ENCODE results near the gene KCNK2. TPM values are rescaled to one million over a fixed set of nuclear protein-coding genes. Genes with fewer than 3 reads are reported as not detected.

The KCNK2 gene, protein sequence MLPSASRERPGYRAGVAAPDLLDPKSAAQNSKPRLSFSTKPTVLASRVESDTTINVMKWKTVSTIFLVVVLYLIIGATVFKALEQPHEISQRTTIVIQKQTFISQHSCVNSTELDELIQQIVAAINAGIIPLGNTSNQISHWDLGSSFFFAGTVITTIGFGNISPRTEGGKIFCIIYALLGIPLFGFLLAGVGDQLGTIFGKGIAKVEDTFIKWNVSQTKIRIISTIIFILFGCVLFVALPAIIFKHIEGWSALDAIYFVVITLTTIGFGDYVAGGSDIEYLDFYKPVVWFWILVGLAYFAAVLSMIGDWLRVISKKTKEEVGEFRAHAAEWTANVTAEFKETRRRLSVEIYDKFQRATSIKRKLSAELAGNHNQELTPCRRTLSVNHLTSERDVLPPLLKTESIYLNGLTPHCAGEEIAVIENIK
- total RNA-seq: not detected
- not detected for polyA plus RNA-seq
- total RNA-seq: not detected

DNA sequence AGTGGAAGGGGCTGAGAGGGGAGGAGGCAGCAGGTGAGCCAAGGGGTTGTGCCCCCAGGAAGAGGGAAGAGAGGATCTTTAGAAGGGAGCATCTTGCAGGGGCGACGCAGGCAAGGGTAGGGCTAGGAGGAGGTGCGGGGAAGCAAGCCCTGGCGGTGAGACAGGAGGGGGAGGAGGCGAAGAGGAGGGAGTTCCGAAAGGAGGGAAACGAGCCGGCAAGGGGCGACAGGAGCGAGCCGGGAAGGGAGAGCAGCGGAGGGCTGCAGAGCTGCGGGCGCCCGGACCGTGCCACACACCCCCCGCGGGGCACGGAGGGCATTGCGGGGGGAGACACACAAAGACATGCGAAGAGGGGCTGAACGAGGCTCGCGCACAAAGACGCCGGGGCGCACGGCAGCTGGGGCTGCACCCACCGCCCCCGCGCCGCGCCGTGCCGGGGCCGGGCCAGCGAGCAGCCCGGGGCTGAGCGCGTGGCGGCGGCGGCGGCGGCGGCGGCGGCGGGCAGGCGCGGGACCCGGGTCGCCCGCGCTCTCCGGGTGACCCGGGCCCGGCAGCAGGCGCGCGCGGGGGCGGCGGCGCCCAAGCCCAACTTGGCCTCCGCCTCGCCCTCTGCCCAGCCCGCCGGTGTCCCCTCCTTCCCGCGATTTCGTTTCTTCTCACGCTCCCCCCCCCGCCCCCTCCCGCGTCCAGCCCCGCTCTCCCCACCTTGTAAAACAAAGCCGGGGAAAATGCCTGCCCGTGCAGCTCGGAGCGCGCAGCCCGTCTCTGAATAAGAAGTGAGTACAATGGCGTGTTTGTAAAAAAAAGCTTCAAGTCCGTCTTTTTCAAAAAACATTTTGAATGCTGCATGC lies at the start of gene KCNK2:
TSS of gene KCNK2 (plus strand) at position 206 of the 851 bp plus-strand sequence. CDS start 649 bp downstream, outside the sequence.
- ATAC-seq: no peak

DNA sequence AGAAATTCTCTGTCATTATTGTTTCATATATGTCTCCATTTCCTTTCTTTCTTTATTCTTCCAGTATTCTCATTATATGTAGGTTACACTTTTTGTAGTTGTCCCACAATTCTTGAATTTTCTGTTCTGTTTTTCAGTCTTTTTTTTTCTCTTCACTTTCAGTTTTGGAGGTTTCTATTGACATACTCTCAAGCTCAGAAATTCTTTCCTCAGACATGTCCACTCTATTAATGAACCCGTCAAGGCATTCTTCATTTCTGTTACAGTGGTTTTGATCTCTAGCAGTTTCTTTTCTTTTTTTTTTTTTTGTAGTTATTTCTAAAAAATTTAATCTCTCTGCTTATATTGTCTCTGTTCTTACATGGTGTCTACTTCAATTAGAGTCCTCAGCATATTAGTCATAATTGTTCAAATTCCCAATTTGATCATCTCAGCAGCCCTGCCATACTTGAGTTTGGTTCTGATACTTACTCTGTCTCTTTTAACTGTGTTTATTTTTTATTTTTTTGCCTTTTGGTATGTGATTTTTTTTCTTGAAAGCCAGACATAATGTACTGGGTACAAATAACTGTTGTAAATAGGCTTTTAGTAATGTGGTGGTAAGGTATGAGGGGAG lies 49.5 kb upstream of the KCNK2 start:
- Histone ChIP-seq H3K27me3 (ENCODE audit: control insufficient read depth in 2 of 2, insufficient read depth in 2 of 2, low read length in 2 of 2) (no peaks in the 10 kb centered on the region), H3K9me3 (ENCODE audit: control insufficient read depth in 2 of 3, low read length in 3 of 3) (no peaks in the 10 kb centered on the region), H3K4me3 (ENCODE audit: low read length) (no peak overlapping the region), H3K4me1 (ENCODE audit: control insufficient read depth in 2 of 2, insufficient read depth in 2 of 2, low read length in 2 of 2) (no peaks in the 10 kb centered on the region), H3K27ac (ENCODE audit: low read depth, low read length) (no peak overlapping the region), H3K36me3 (ENCODE audit: control insufficient read depth in 2 of 3, insufficient read depth in 3 of 3, low read length in 3 of 3) (no peaks in the 10 kb centered on the region)
- ChIA-PET POLR2A (no interaction called here), CTCF (no interaction called here)
- DNase-seq (no peak), ATAC-seq (no peak)
- Mint-ChIP-seq H3K4me1 (no peaks in the 10 kb centered on the region), H3K36me3 (no peaks in the 10 kb centered on the region), H3K9me3 (no peaks in the 10 kb centered on the region), H3K27ac (no peak overlapping the region), H3K4me3 (no peak overlapping the region), H3K27me3 (peaks cover 0 to 17% (median 0%) of the 10 kb centered on the region in 5 donors)
- intact Hi-C loops (cut with micrococcal nuclease): no loop called here

More for the DNA sequence above, at the start of gene KCNK2:
- Histone ChIP-seq H3K27me3 (ENCODE audit: control insufficient read depth in 2 of 2, insufficient read depth in 2 of 2, low read length in 2 of 2) (peaks cover 0 to 10% of the 10 kb centered on the region in 2 donors), H3K27ac (ENCODE audit: low read depth, low read length) (no peak within 1 kb of the TSS), H3K9me3 (ENCODE audit: control insufficient read depth in 2 of 3, low read length in 3 of 3) (no peaks in the 10 kb centered on the region), H3K36me3 (ENCODE audit: control insufficient read depth in 2 of 3, insufficient read depth in 3 of 3, low read length in 3 of 3) (no peaks in the 10 kb centered on the region), H3K4me1 (ENCODE audit: control insufficient read depth in 2 of 2, insufficient read depth in 2 of 2, low read length in 2 of 2) (no peaks in the 10 kb centered on the region), H3K4me3 (ENCODE audit: low read length) (no peak within 1 kb of the TSS)
- peak within 1 kb of the TSS in 8 of 10 donors; percentile 27 to 78 (median 42) for H3K4me3 Mint-ChIP-seq
- peaks cover 0 to 17% (median 13%) of the 10 kb centered on the region in 7 donors for H3K4me1 Mint-ChIP-seq
- peaks cover 59 to 72% (median 69%) of the 10 kb centered on the region in 5 donors for H3K27me3 Mint-ChIP-seq
- CTCF ChIA-PET: no interaction called here
- no peak within 1 kb of the TSS for H3K27ac Mint-ChIP-seq
- no peak for DNase-seq
- POLR2A ChIA-PET: no interaction called here
- intact Hi-C loops (cut with micrococcal nuclease): no loop called here
- H3K9me3 Mint-ChIP-seq: peaks cover 0 to 1% (median 0%) of the 10 kb centered on the region in 11 donors
- H3K36me3 Mint-ChIP-seq: peaks cover 0 to 4% (median 0%) of the 10 kb centered on the region in 5 donors

DNA sequence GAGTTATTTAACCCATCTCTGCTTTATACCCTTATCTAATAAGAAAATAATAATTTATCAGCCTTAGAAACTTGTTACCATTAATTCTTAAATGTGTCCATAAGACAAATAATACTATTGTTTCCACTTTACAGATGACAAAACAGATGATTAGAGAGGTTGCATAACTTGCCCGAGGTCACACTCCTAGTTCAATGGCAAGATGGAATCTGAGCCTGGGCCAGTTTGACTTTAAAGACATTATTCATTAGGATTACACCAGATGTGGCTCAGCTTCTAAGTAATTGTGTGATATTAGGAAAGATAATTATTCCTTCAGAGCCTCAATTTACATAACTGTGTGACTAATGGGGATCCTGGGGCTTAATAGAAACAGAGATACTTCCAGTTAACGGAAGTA lies 42.3 kb upstream of the KCNK2 start:
- no peak overlapping the region for H3K27ac Mint-ChIP-seq

DNA sequence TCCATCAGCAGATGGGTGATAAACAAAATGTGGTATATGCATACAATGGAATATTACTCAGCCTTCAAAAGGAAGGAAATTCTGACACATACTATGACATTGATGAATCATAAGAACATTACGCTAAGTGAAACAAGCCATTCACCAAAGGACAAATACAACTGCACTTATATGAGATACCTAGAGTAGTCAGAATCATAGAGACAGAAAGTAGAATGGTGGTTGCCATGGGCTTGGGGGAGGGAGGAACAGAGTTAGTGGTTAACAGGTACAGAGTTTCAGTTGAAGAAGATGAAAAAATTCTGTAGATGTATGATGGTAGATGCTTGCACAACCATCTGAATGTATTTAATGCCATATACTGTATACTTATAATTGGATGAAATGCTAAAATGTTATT lies 39.1 kb upstream of the KCNK2 start:
- no peaks in the 10 kb centered on the region for H3K4me1 ChIP-seq (ENCODE audit: control insufficient read depth in 2 of 2, insufficient read depth in 2 of 2, low read length in 2 of 2)
- CTCF ChIA-PET: no interaction called here
- H3K36me3 Mint-ChIP-seq: no peaks in the 10 kb centered on the region
- POLR2A ChIA-PET: no interaction called here
- no peaks in the 10 kb centered on the region for H3K36me3 ChIP-seq (ENCODE audit: control insufficient read depth in 2 of 3, insufficient read depth in 3 of 3, low read length in 3 of 3)
- intact Hi-C loops (cut with micrococcal nuclease): no loop called here
- DNase-seq (no peak), ATAC-seq (no peak)
- H3K27me3 ChIP-seq (ENCODE audit: control insufficient read depth in 2 of 2, insufficient read depth in 2 of 2, low read length in 2 of 2): no peaks in the 10 kb centered on the region
- peaks cover 0 to 31% (median 10%) of the 10 kb centered on the region in 5 donors for H3K27me3 Mint-ChIP-seq
- H3K4me1 Mint-ChIP-seq: no peaks in the 10 kb centered on the region
- no peak overlapping the region for H3K27ac Mint-ChIP-seq
- peaks cover 0 to 5% (median 0%) of the 10 kb centered on the region in 11 donors for H3K9me3 Mint-ChIP-seq
- H3K4me3 Mint-ChIP-seq: no peak overlapping the region
- no peak overlapping the region for H3K27ac ChIP-seq (ENCODE audit: low read depth, low read length)
- no peak overlapping the region for H3K4me3 ChIP-seq (ENCODE audit: low read length)
- H3K9me3 ChIP-seq (ENCODE audit: control insufficient read depth in 2 of 3, low read length in 3 of 3): no peaks in the 10 kb centered on the region

More for the DNA sequence above, 42.3 kb upstream of the KCNK2 start:
- H3K36me3 Mint-ChIP-seq: no peaks in the 10 kb centered on the region
- H3K36me3 ChIP-seq (ENCODE audit: control insufficient read depth in 2 of 3, insufficient read depth in 3 of 3, low read length in 3 of 3): no peaks in the 10 kb centered on the region
- no peaks in the 10 kb centered on the region for H3K4me1 Mint-ChIP-seq
- H3K9me3 Mint-ChIP-seq: peaks cover 0 to 5% (median 0%) of the 10 kb centered on the region in 11 donors
- H3K27me3 ChIP-seq (ENCODE audit: control insufficient read depth in 2 of 2, insufficient read depth in 2 of 2, low read length in 2 of 2): no peaks in the 10 kb centered on the region
- no peaks in the 10 kb centered on the region for H3K9me3 ChIP-seq (ENCODE audit: control insufficient read depth in 2 of 3, low read length in 3 of 3)
- intact Hi-C loops (cut with micrococcal nuclease): no loop called here
- no peaks in the 10 kb centered on the region for H3K4me1 ChIP-seq (ENCODE audit: control insufficient read depth in 2 of 2, insufficient read depth in 2 of 2, low read length in 2 of 2)
- H3K4me3 Mint-ChIP-seq: no peak overlapping the region
- peaks cover 0 to 41% (median 10%) of the 10 kb centered on the region in 5 donors for H3K27me3 Mint-ChIP-seq
- no peak for DNase-seq
- POLR2A ChIA-PET: no interaction called here
- H3K27ac ChIP-seq (ENCODE audit: low read depth, low read length): no peak overlapping the region
- CTCF ChIA-PET: no interaction called here
- H3K4me3 ChIP-seq (ENCODE audit: low read length): no peak overlapping the region
- ATAC-seq: no peak

DNA sequence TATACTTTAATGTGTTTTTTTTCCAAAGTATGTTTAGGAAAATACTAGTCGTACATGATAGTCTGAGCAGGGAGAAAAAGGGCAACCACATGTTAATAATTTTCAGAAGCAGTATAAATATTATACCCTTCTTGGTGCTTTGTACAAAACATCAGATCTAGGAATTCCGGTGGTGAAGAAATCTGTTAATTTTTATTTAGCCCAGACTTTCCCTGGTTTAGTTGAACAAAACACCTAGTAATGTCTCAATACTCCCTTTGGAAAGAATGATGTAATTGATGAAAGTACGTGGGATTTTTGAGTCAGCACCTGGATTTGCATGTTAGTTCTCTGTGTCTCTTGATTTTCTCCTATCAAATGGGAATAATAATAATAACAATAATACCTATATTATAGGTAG lies 38.4 kb upstream of the KCNK2 start:
- Histone ChIP-seq H3K9me3 (ENCODE audit: control insufficient read depth in 2 of 3, low read length in 3 of 3) (no peaks in the 10 kb centered on the region), H3K27ac (ENCODE audit: low read depth, low read length) (no peak overlapping the region), H3K36me3 (ENCODE audit: control insufficient read depth in 2 of 3, insufficient read depth in 3 of 3, low read length in 3 of 3) (no peaks in the 10 kb centered on the region), H3K27me3 (ENCODE audit: control insufficient read depth in 2 of 2, insufficient read depth in 2 of 2, low read length in 2 of 2) (no peaks in the 10 kb centered on the region), H3K4me3 (ENCODE audit: low read length) (no peak overlapping the region), H3K4me1 (ENCODE audit: control insufficient read depth in 2 of 2, insufficient read depth in 2 of 2, low read length in 2 of 2) (no peaks in the 10 kb centered on the region)
- Mint-ChIP-seq H3K27ac (no peak overlapping the region), H3K9me3 (peaks cover 0 to 5% (median 0%) of the 10 kb centered on the region in 11 donors), H3K4me3 (no peak overlapping the region), H3K4me1 (no peaks in the 10 kb centered on the region), H3K27me3 (peaks cover 0 to 26% (median 5%) of the 10 kb centered on the region in 5 donors), H3K36me3 (no peaks in the 10 kb centered on the region)
- ATAC-seq (no peak), DNase-seq (no peak)
- ChIA-PET POLR2A (no interaction called here), CTCF (no interaction called here)
- intact Hi-C loops (cut with micrococcal nuclease): no loop called here

DNA sequence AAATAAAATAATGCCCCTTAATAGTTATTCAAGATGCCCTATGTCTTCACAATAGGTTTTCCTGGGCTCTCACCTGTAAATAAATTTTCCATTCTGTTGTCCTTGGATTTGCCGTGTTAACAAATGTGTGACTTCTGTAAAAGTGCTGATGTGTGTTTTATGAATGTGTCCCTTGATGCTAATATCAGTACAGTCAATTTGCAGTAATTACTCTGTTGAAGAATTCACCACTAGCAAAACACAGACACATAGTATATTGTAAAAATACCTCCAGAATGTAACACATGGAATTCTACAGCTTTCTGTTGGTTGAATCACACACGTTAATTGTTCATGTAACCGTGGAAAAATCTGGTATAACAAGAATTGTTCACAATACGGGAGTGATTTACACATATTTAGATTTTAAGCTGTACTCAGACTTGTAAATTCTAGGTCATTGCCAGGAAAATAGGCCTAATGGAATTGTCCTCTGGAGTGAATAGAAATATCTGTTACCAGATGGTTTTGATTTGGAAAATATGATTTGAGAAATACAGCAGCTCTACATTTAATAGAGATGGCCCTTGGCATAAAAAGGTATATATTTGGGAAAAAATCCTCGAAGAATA lies 36.7 kb upstream of the KCNK2 start:
- intact Hi-C loops (cut with micrococcal nuclease): no loop called here
- DNase-seq (no peak), ATAC-seq (no peak)
- H3K27me3 ChIP-seq (ENCODE audit: control insufficient read depth in 2 of 2, insufficient read depth in 2 of 2, low read length in 2 of 2): no peaks in the 10 kb centered on the region
- H3K4me1 Mint-ChIP-seq: no peaks in the 10 kb centered on the region
- H3K36me3 Mint-ChIP-seq: no peaks in the 10 kb centered on the region
- H3K27ac Mint-ChIP-seq: no peak overlapping the region
- H3K27me3 Mint-ChIP-seq: peaks cover 0 to 22% (median 0%) of the 10 kb centered on the region in 5 donors
- CTCF ChIA-PET: no interaction called here
- no peak overlapping the region for H3K4me3 Mint-ChIP-seq
- H3K36me3 ChIP-seq (ENCODE audit: control insufficient read depth in 2 of 3, insufficient read depth in 3 of 3, low read length in 3 of 3): no peaks in the 10 kb centered on the region
- POLR2A ChIA-PET: no interaction called here
- H3K27ac ChIP-seq (ENCODE audit: low read depth, low read length): no peak overlapping the region
- H3K9me3 Mint-ChIP-seq: peaks cover 0 to 5% (median 0%) of the 10 kb centered on the region in 11 donors
- H3K4me1 ChIP-seq (ENCODE audit: control insufficient read depth in 2 of 2, insufficient read depth in 2 of 2, low read length in 2 of 2): no peaks in the 10 kb centered on the region
- H3K9me3 ChIP-seq (ENCODE audit: control insufficient read depth in 2 of 3, low read length in 3 of 3): no peaks in the 10 kb centered on the region
- no peak overlapping the region for H3K4me3 ChIP-seq (ENCODE audit: low read length)

All from naive thymus-derived CD4-positive, alpha-beta T cell (primary cell).